Measurements from ENCODE around the gene DIS3L2.

- no peak for TF ChIP-seq CTCF (IDR thresholded peaks at IDR 0.05)
- no peak for TF ChIP-seq POLR2A (IDR thresholded peaks at IDR 0.05)
- no peak for TF ChIP-seq EP300 (IDR thresholded peaks at IDR 0.05)
- no peak for TF ChIP-seq POLR2AphosphoS5 (IDR thresholded peaks at IDR 0.05)
Observed at GRCh38 chr2:232237464-232237863, 276.0 kb downstream of the DIS3L2 start.
